ENCODE data around the gene EBF3.

EBF3 gene

DNA sequence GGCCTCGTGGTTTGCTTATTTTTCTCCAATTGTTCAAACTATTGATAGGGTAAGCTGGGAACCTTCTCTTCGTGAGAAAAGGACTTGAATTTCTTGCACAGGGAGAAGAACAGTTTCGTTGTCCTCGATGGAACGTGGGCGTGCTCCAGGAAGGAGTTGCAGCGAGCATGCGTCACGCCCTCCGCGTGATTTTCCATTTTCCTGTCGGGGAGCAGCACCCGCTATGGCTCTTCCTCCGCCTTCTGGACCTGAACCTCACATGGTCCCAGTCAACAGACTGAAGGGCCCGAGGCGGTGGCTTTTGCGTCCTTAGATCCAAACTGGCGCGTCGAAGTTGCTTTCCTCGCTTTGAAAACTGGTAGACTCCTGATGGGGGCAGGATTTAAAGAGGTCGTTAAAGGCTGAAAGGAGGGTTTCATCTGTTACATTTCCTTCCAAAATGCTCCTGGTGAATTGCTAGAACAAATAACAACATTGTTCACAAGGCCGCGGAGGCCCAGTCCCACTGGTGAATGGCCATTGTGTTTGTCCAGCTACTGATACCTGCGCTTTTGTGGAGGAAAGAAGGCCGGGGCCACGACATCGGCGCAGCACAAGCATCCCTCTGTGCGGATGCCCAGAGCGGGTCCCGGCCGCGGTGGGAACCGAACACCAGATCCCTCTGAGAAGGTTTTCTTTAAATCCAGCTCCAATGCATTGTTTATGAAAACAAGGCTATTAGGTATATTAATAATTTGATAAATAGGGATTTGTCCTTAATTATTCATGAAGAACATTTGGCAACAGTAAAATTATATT lies 75.9 kb downstream of the EBF3 start:
- DNase-seq (ENCODE audit: low spot score), result peak; percentile 89

DNA sequence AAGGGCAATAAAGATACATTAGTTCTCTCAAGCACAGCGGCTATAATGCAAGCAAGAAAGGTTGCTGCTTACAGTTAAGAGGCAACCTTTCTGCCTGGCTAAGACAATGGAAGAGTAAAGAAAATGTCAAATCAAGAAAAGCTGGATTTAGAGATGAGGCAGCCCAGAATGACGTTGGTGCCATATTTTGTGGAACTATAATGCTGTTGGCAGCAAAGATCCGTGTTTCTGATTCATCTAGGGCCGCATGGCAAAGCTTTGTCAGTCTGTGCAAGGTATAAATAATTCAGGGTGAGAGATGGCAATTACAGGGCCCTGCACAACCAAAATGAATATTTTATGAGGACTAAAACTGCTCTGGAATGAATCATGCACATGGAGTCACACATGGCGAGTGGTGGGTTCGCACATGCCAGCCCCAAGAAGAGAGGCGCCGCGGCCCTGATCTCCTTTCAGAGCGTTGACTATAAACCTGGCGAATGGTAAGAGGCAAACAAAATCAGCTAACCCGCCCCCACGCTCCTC lies 76.6 kb downstream of the EBF3 start:
- no peak for DNase-seq (ENCODE audit: low spot score)

DNA sequence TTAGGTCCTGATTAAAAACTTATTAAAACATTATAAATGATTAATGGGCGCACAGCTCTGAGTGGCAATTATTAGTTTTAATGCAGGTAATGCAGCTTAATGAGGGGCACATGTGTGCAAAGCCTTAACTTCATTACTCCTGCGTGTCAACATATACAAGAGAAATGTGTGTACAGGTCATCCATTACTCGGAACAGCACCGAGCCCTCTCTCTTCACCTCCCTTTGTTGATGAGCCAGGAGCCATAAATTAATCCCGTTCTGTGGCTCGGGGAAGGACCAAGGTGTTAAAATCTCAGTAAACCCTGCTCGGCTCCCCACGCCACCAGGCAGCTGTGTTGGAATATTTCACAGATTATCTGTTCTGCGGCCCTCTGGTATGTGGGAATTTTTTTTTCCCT lies 77.8 kb downstream of the EBF3 start:
- DNase-seq (ENCODE audit: low spot score), result no peak

DNA sequence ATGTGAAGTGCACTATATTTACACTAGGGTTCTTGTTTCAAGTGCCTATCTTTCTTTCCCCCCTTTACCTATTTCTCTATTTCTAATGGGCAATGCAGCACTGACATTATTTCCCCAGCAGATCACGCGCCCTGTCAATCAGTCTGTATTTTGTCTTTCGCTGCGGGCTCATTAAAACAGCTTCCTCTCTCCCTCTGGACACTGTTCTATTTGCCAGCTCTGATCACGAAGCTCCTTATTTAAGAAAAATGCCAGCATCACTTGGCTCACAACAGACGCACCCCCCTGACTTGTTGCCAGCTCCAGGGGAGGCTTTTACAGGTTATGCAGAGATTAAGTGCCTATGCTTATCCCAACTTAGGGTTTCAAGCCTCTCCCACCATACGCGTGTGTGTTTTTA lies 78.5 kb downstream of the EBF3 start:
- DNase-seq (ENCODE audit: low spot score), result no peak

DNA sequence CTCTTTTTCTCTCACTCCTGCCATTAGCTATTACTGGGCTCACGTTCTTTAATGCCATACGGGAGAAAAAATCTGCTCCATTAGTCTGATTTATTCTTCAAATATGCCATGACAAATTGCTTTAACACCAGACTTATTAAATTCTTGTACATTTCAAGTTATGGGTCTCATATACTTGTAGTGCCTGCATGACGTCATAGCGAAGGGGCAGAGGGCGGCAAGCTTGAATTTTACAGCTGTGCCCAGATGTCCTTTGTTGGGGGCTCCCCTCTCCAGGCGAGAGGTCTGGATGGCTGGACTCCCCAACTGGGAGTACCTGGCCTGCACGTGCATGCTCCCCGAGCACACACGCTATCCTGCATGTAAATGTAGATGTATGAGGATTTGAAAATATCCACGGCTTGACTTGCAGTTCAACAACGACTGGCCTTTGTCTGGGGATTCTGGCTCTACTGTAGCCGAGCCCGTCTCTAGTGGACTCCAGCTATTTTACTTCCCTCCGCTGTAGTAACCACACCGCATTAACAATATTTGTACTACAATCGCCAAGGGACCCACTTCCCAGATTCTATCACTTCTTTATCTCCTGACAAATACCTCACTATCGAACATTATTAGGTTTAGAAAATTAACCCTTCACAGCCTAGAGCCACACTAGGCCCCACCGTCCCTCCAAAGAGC lies 79.5 kb downstream of the EBF3 start:
- DNase-seq (ENCODE audit: low spot score), result no peak

DNA sequence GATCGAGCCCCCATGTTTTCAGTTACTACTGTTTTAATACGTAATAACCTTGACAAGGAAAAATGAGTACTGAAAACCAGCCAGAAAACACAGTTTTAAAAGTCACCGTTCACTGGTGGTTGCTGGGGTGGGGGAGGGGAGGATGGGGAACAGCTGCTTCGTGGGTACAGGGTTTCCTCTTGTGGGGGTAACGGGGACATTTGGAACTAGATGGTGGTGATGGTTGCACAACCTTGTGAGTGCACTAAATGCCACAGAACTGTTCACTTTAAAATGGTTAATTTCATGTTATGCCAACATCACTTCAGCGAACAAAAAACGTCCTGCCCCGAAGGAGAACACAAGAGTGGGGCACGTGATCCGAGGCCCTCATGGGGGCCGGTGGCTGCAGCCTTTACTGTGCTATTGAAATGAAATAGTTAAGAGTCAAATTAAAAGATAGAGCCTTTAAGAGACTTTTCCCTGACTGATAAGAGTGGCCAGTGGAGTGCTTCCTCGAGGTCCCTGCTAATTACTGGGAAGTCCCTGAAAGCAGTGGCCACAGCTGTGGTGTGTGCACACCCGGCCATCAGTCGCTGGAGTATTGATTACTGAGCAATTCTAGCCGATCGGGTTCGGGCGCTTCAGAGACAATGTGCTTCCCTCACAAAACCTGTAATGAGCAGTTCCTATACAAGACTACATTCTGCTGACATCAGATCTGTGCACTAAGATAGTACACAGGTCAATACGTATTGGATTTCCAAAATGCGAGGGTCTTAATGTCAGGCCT lies 80.3 kb downstream of the EBF3 start:
- no peak for DNase-seq (ENCODE audit: low spot score)

DNA sequence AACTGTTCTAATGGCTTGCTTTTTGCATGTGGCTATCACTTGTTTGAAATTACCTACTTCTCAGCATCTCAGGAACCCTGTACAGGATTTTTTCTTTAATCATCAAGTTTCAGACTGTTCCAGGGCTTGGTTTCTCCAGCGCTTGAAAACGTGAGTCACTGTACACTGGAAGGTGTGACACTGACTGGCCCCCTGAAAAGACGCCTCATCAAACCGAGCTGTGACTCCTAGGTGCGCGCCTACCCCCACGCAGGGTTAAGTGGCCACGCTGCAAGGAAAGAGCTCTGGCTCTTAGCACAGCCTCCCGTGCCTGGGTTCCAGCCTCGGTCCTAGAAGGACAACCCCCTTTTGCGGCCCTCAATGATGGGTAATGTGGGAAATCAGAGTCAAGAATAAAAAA lies 81.0 kb downstream of the EBF3 start:
- no peak for DNase-seq (ENCODE audit: low spot score)

DNA sequence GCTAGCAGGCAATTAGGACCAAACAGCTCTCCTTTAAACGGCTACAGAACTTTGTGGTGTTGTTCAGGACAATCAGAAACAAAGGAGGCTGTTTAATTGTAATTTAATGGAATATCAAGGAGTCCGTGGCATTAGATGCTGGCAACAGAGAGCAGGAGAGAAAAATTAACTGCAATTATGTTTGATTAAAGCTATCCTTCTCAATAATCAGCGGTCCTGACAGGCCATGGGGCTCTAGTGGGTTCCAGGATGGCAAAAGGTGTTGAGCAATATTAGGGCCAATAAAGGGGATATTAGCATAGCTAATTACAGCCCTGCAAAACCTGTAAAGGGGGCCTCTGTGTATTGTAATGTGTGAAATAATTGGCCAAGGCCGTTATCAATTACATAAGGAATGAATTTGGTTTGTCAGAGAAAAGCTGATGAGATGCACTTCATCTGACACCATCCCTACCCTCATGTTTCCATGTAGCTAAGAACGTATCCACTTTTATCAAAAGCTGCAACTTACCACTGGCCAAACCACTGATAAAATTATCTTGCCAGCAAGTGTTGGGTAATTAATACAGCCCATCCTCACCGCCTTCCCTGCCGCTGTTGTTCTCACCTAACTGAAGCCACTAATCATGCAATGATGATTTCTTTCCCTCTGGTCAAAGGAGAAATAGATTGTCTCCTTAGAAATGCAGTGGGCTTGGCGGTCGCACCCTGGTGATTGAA lies 81.6 kb downstream of the EBF3 start:
- no peak for DNase-seq (ENCODE audit: low spot score)

DNA sequence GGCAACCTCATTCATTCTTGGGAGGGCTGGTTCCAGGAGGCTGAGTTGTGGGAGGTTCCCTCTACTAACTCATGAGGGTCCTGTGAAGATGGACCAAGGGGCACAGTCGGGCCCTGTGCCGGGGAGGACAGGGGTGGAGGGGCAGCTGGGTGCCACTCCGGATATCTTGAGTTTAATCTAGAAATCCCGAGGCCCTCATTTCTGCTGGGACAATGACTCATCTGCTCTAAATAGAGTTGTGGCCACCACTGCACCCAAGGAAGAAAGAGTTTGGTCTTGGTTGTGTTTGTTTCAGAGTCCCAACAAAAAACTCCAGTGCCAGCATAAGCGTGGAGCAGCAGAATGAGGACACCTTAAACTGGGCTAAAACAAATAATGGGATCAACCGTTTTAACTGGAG lies 82.4 kb downstream of the EBF3 start:
- no peak for DNase-seq (ENCODE audit: low spot score)

DNA sequence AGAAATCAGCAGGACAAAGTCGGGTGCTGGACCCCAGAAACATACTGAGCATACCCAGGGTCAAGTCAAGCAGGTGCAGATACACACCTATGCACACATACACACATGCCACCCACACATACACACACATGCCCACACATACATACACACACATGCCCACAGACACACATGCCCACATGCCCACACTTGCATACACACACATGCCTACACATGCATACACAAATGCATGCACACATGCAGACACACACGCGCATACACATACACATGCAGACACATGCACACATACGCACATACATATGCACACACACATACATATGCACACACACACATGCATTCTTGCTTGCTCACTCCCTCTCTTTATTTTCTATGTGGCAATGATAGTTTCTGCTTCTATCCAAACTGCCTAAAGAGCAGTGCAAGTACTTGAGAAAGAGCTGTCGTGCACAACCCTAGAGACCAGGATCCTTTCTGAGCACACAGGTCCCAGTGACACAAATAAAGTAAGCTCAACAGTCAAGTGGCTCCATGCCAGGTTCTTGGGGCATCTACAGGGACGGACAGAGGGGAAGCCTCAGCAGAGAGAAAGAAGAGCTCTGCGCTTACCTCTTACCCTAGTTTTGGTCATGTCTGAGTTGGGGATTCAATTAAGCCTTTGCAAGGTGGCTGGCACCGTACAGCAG lies 83.7 kb downstream of the EBF3 start:
- DNase-seq (ENCODE audit: low spot score), result no peak

DNA sequence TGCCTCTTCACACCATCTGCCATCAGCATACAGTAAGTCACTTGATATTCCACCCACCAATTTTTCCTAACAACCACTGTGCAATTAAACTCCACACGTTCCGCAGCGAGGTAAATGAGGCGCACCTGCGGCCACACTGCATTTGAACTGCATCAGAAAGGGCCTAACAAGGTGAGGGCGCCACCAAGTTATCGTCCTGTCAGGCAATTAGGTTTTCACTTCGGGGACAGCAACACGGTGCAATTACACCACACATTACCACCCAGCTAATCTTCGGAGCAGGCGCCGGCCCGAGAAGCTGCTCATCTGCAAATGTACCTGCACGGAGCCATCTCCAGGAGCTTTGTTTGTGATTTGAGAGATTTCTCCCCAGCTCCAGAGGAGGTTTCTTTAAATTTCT lies 84.4 kb downstream of the EBF3 start:
- no peak for DNase-seq (ENCODE audit: low spot score)

DNA sequence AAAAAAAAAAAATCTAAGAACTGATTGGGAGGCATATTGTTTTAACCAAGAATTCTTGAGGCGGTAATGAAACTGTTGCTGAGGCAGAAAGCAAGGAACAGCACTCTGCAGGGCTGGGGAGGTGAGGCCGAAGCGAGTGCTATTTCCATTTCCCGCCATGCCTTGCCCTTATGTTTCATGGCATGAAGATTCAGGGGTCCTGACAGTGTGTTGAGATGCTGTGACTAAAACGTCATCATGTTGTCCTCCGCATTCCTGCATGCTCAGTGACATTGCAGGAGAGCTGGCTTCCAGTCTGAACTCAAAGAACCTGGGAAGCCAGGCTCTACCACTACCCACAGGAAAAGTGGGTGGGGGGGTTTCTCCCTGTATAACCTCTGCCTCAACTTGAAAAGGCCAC lies 85.2 kb downstream of the EBF3 start:
- DNase-seq (ENCODE audit: low spot score), result no peak

DNA sequence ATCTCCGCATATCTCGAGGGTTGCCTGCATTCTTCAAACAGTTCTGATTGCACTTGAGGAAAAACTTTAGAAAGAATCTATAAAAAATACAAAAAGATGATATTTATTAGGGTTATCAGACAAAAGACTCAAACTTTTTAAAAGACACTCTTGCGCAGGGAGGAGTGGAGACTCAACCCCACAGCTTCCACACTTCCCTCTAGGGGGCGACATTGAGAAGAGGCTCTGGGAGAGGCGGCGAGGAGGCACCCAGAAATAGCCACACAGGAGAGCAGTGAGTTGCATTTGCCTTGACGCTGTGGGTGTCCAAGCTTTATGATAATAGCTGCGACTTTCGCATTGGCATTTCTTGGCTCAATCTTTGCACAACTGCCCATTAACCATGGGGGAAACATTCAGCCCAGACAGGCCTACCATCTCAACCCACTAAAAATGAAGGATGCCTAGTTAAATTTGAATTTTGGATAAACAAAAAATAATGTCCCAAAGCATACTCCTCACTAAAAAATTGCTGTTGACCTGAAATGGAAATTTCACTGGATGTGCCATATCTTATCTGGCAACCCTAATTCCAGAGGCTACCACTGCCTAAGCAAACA lies 86.2 kb downstream of the EBF3 start:
- DNase-seq (ENCODE audit: low spot score), result no peak

DNA sequence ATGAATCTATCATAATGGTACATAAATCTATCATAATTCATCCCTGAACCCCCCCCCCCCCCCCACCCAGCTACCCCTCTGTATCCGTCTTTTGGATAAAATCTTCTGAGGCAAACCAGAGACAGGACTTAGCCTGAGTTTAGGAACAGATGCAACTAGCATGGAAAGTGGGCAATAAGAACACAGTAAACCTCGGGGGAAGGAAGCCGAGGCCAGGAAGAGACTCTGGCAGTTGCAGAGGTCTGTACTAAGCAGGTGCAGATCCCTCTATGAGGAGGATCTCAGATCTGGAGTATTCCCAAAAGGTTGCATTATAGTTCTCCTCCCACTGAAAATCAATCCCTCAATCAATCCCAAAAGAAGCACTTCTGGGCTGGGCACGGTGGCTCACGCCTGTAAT lies 87.2 kb downstream of the EBF3 start:
- no peak for DNase-seq (ENCODE audit: low spot score)

DNA sequence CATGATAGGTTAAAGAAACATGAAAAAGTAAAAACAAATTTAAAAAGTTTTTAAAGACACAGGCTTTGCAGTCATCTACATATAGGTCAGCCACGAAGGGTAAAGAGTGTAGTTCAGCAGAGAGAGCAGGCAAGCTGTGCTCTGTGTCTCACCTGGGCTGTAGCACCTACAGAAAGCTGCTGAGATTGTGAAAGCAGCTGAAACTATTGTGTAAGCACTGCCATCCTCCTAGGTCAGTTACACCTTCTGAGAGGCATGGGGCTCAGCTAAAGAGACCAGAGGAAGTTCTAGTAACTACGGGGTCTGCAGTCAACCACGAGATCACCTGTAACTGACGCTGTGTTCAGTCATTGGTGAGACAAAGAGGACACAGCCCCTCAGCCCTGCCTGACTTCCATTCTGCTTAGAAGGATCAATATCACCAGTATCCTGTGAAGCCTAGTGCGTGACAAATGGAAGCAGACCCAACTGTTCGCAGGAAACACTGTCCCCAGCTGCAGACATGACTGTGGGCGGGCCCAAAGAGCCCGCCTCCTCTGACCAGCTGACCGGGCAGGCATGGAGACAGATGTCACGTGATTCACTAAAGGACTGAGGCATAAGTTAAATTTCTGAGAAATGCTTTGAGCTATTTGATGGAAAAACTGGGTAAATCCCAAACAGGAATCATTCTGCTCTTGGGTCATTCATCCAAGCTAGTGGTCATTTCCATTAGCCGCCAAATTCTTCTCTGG lies 87.9 kb downstream of the EBF3 start:
- DNase-seq (ENCODE audit: low spot score), result no peak

DNA sequence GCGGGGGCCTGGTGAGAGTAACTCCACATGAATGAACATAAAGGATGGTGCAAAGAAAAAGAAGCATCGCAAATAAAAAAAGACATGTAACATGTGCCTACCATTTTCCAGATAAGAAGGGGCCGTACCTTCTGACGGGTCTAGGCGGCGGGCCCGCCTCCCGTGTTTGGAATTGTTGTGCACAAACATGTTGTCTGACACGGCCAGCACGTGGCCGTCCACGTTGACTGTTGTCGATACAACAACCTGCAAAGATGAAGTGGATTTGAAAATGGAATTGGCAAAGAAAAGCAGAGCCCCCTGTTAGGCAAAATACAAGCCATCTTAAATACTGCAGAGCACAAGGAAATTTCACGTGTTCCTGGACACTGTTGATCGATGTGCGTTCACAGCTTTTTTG lies 90.7 kb downstream of the EBF3 start:
- DNase-seq (ENCODE audit: low spot score), result no peak

DNA sequence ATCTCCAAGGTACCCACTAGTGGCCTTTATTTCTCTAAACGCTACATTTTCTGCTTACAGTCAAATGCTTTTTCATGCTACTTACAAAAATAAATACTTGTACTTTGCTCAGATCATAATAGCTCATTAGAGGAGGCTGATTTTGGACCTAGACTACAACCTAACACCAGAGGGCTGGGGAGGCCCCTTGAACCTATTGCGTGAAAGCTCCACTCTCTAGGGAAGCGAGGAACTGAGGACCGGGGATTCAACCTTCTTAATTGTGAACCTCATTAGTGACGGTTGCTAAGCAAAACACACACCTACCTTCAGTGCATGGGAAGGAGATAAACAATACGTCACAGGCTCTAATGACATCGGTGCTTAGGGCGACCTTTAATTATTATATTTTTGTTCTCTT lies 92.1 kb downstream of the EBF3 start:
- DNase-seq (ENCODE audit: low spot score), result no peak

DNA sequence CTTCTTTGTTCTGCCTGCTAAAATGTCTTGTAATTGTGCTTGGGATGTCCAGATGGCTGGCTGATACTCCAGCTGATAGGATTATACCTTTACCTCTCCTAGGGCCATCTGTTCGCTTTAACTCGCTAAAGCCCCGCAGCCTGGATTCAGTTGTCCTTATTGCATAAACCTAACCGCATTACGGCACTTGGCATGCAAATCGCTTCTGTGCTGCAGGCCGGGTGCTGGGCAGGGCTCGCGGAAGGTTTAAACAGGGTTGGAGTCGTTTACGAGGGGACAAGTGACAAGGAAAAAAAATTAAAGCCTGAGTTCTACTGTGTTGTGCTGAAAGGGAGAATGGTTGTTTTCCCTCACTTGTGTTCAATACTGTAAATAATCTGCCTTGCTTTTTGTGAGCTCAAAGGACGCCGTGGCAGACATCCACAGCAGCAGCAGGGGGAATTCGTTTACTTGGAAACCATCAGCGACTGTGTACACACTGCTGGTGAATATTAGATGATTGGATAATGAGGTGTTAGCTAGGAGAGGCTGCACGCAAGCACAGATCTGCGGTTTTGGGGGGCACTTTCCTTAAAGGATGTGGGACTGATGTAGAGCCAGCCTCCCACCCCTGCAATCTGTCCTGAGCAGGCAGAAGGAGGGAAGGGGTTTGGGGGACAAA lies 93.0 kb downstream of the EBF3 start:
- DNase-seq (ENCODE audit: low spot score), result no peak

DNA sequence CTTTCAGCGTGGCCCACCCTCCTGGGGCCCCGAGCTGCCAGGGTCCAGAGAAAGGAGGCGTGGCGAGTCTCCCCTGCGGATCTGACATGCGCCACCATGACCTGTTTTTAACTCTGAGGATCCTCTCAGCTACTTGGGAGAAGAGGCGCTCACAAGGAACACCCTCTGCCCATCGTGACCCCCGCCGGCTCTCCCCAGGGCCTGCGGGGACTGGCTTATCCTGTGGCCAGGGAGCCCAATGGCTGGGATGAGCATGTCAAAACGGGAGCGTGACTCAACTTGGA lies 93.7 kb downstream of the EBF3 start:
- no peak for DNase-seq (ENCODE audit: low spot score)

Measured in COLO829 (cell line).